HG03039 (cell line): ENCODE results near the gene RNF220.
A peak's percentile ranks its signal among the peaks of the same experiment; 100 is the strongest.

Experiments
- ATAC-seq: cut with Tn5 transposase; IDR thresholded peaks from one replicate; pipeline ENCODE4 v1.9.1; 2021; ENCODE audit warnings: mild to moderate bottlenecking, moderate library complexity; ENCODE audit not compliant: unreplicated experiment

Gene RNF220

GRCh38 chr1:44672961-44673674, 268.1 kb downstream of the RNF220 start:
- no peak for ATAC-seq

GRCh38 chr1:44673675-44674112, 268.6 kb downstream of the RNF220 start:
- peak; percentile 1 for ATAC-seq

GRCh38 chr1:44674113-44675000, 269.3 kb downstream of the RNF220 start, which contains the start of the genes ARMH1 and TMEM53:
Gene ARMH1 (plus strand): TSS chr1:44674714. CDS start chr1:44689698, 14,984 bp downstream.
Gene TMEM53 (minus strand): TSS chr1:44674481. CDS start chr1:44674391, 90 bp downstream.
- peak; percentile 86 for ATAC-seq

- no peak for ATAC-seq
Measured at GRCh38 chr1:44675186-44675585, 270.1 kb downstream of the RNF220 start.

- no peak for ATAC-seq
Measured at GRCh38 chr1:44676484-44677200, 271.6 kb downstream of the RNF220 start.

- no peak for ATAC-seq
Measured at GRCh38 chr1:44677201-44677766, 272.2 kb downstream of the RNF220 start.

- ATAC-seq = no peak
Measured at GRCh38 chr1:44678120-44678519, 273.1 kb downstream of the RNF220 start.

- no peak for ATAC-seq
Measured at GRCh38 chr1:44678626-44679025, 273.6 kb downstream of the RNF220 start.

- no peak for ATAC-seq
Measured at GRCh38 chr1:44679468-44679867, 274.4 kb downstream of the RNF220 start.

GRCh38 chr1:44681905-44682882, 277.1 kb downstream of the RNF220 start:
- no peak for ATAC-seq

GRCh38 chr1:44682883-44683265, 277.8 kb downstream of the RNF220 start:
- no peak for ATAC-seq

- ATAC-seq = peak; percentile 71
Measured at GRCh38 chr1:44684525-44684924, 279.5 kb downstream of the RNF220 start.

GRCh38 chr1:44685218-44685617, 280.2 kb downstream of the RNF220 start:
- no peak for ATAC-seq

- no peak for ATAC-seq
Measured at GRCh38 chr1:44685881-44686280, 280.8 kb downstream of the RNF220 start.

- ATAC-seq = no peak
Measured at GRCh38 chr1:44688760-44689446, 283.8 kb downstream of the RNF220 start.

GRCh38 chr1:44689447-44689765, 284.4 kb downstream of the RNF220 start:
- ATAC-seq = no peak

- no peak for ATAC-seq
Measured at GRCh38 chr1:44693159-44693558, 288.1 kb downstream of the RNF220 start.

- no peak for ATAC-seq
Measured at GRCh38 chr1:44693900-44694299, 288.8 kb downstream of the RNF220 start.

- no peak for ATAC-seq
Measured at GRCh38 chr1:44694863-44695478, 289.9 kb downstream of the RNF220 start.
